ENCODE results near the gene IDI2.

IDI2 gene

GRCh38 chr10:969473-970150 is 56.0 kb downstream of the IDI2 start:
- no peak for DNase-seq (ENCODE audit: low read depth)
- TF ChIP-seq CTCF (conservative IDR thresholded peaks at IDR 0.05; ENCODE audit: control insufficient read depth, insufficient read depth, low read depth, low read length) = no peak
- no peak overlapping the region for H3K4me3 ChIP-seq (ENCODE audit: control insufficient read depth, low read depth, low read length)
